Type B pancreatic cell (in vitro differentiated cells): ENCODE measurements around the gene ZNF579. TPM values are rescaled to one million over a fixed set of nuclear protein-coding genes. Genes with fewer than 3 reads are reported as not detected.

Experiments
- DNase-seq: peaks from one replicate; pipeline ENCODE4 v3.0.0; 2021; ENCODE audit warnings: mixed read lengths; ENCODE audit not compliant: unreplicated experiment; ENCODE audit errors: extremely low spot score
- H3K27ac Mint-ChIP-seq: 2 replicates; pipeline ENCODE4 v1.8.0; 2021; ENCODE audit warnings: mild to moderate bottlenecking, mixed read lengths
- H3K27me3 Mint-ChIP-seq: 2 replicates; pipeline ENCODE4 v1.8.0; 2021; ENCODE audit warnings: mixed read lengths
- H3K36me3 Mint-ChIP-seq: 2 replicates; pipeline ENCODE4 v1.8.0; 2021; ENCODE audit warnings: mixed read lengths
- H3K4me1 Mint-ChIP-seq: one replicate; pipeline ENCODE4 v1.8.0; 2021; ENCODE audit warnings: mixed read lengths; ENCODE audit not compliant: unreplicated experiment
- H3K4me3 Mint-ChIP-seq: 2 replicates; pipeline ENCODE4 v1.8.0; 2021; ENCODE audit warnings: mild to moderate bottlenecking, mixed read lengths
- H3K9me3 Mint-ChIP-seq: 2 replicates; pipeline ENCODE4 v1.8.0; 2021; ENCODE audit warnings: mixed read lengths
- CTCF ChIP-seq: fragments of 200-600 bp; sonication (generic); conservative IDR thresholded peaks from 2 replicates; pipeline ENCODE4 v1.5.0; 2021; ENCODE audit warnings: antibody characterized with exemption, mild to moderate bottlenecking
- total RNA-seq: library from RNA; stranded (reverse); gene quantifications from 2 replicates; pipeline ENCODE4 v1.2.1, GENCODE V29; 2021; ENCODE audit warnings: low replicate concordance

ZNF579 gene
- total RNA-seq, 1 donor from 2014 or later = 23.9 TPM

- Mint-ChIP-seq H3K27ac (no peak overlapping the region), H3K36me3 (no peaks in the 10 kb centered on the region), H3K9me3 (no peaks in the 10 kb centered on the region), H3K27me3 (peaks cover 8% of the 10 kb centered on the region), H3K4me1 (no peaks in the 10 kb centered on the region), H3K4me3 (no peak overlapping the region)
- no peak for DNase-seq
- TF ChIP-seq CTCF = no peak
These were observed 53.2 kb downstream of the ZNF579 start for GRCh38 chr19:55527197-55528029.

Other genes with a start within 250 kb of the ZNF579 start
- gene KMT5C, start 241.0 kb downstream of the ZNF579 start, total RNA-seq = 26.9 and 32.9 TPM in 2 replicates
- 0.33 and 0.87 TPM in 2 replicates for gene COX6B2, start 226.1 kb downstream of the ZNF579 start, total RNA-seq
- gene GARIN5B, start 217.6 kb downstream of the ZNF579 start, total RNA-seq = not detected in 2 replicates
- gene IL11, start 210.4 kb downstream of the ZNF579 start, total RNA-seq = 0.46 and 0.48 TPM in 2 replicates
- 2.6 and 2.8 TPM in 2 replicates for gene TMEM190, start 204.0 kb downstream of the ZNF579 start, total RNA-seq
- gene TMEM238, start 196.6 kb downstream of the ZNF579 start, total RNA-seq = 8.1 and 14.0 TPM in 2 replicates
- gene RPL28, start 194.9 kb downstream of the ZNF579 start, total RNA-seq = 1,799 and 2,072 TPM in 2 replicates
- 40.7 and 91.3 TPM in 2 replicates for gene UBE2S, start 173.1 kb downstream of the ZNF579 start, total RNA-seq
- 0.05 and 0.22 TPM in 2 replicates for gene SHISA7, start 137.5 kb downstream of the ZNF579 start, total RNA-seq
- gene ISOC2, start 119.2 kb downstream of the ZNF579 start, total RNA-seq = 44.2 and 47.5 TPM in 2 replicates
- not detected in 2 replicates for gene C19orf85, start 116.1 kb downstream of the ZNF579 start, total RNA-seq
- gene ZNF628, start 104.2 kb downstream of the ZNF579 start, total RNA-seq = 10.3 and 13.2 TPM in 2 replicates
- gene NAT14, start 95.7 kb downstream of the ZNF579 start, total RNA-seq = 46.5 and 64.3 TPM in 2 replicates
- 0.83 and 1.5 TPM in 2 replicates for gene SSC5D, start 92.4 kb downstream of the ZNF579 start, total RNA-seq
- gene SBK2, start 43.7 kb downstream of the ZNF579 start, total RNA-seq = 0.75 TPM in 1 of 2 replicates, not detected in the other
- gene SBK3, start 35.3 kb downstream of the ZNF579 start, total RNA-seq = 0.24 and 0.36 TPM in 2 replicates
- 18.4 and 22.4 TPM in 2 replicates for gene FIZ1, start 18.7 kb upstream of the ZNF579 start, total RNA-seq
- gene ZNF524, start 19.4 kb upstream of the ZNF579 start, total RNA-seq = 13.6 and 23.9 TPM in 2 replicates
- 14.6 and 16.2 TPM in 2 replicates for gene ZNF865, start 24.8 kb upstream of the ZNF579 start, total RNA-seq
- gene ZNF784, start 43.7 kb upstream of the ZNF579 start, total RNA-seq = 9.4 and 9.6 TPM in 2 replicates
- 28.5 and 37.4 TPM in 2 replicates for gene ZNF580, start 60.2 kb upstream of the ZNF579 start, total RNA-seq
- gene ZNF581, start 62.8 kb upstream of the ZNF579 start, total RNA-seq = 41.3 and 43.1 TPM in 2 replicates
- 16.1 and 18.1 TPM in 2 replicates for gene CCDC106, start 67.4 kb upstream of the ZNF579 start, total RNA-seq
- gene U2AF2, start 74.2 kb upstream of the ZNF579 start, total RNA-seq = 170 and 232 TPM in 2 replicates
- gene EPN1, start 94.4 kb upstream of the ZNF579 start, total RNA-seq = 121 and 127 TPM in 2 replicates
- gene NLRP9, start 157.6 kb upstream of the ZNF579 start, total RNA-seq = not detected in 2 replicates
- gene RFPL4A, start 178.2 kb upstream of the ZNF579 start, total RNA-seq = not detected in 2 replicates
- gene RFPL4AL1, start 188.3 kb upstream of the ZNF579 start, total RNA-seq = not detected in 2 replicates